CD14-positive monocyte (primary cell): Measurements from ENCODE around the gene CNNM3. TPM values are rescaled to one million over a fixed set of nuclear protein-coding genes. Genes with fewer than 3 reads are reported as not detected.

Experiments
- DNase-seq, 3 donors: peaks; one replicate each; pipeline ENCODE4 v3.0.0-alpha.2; 2011 to 2022
- H2AFZ ChIP-seq: 2 replicates; pipeline ENCODE4 v1.6.0; 2012; ENCODE audit warnings: mild to moderate bottlenecking, low read depth, low read length, inconsistent platforms; ENCODE audit not compliant: insufficient read depth, poor library complexity, severe bottlenecking
- H3K27ac ChIP-seq, 2 donors: 1 replicate in 1 of 2; 2 replicates in 1 of 2; pipeline ENCODE4 v1.5.1; 2012 to 2013; ENCODE audit warnings: low read length in 2 of 2, control low read depth in 1 of 2, inconsistent platforms in 1 of 2, low read depth in 1 of 2, mild to moderate bottlenecking in 1 of 2
- H3K27me3 ChIP-seq, 2 donors: one replicate each; pipeline versions ENCODE4 v1.6.0 to v1.6.1; 2011 to 2013; ENCODE audit warnings: low read length in 2 of 2; ENCODE audit not compliant: control insufficient read depth in 2 of 2, insufficient read depth in 2 of 2
- H3K36me3 ChIP-seq, 2 donors: replicated peaks in 1 of 2; 1 replicate in 1 of 2; 2 replicates in 1 of 2; pipeline versions ENCODE4 v1.5.1 to v1.6.1; 2012 to 2013; ENCODE audit warnings: low read length in 2 of 2, control low read depth in 1 of 2, inconsistent platforms in 1 of 2, mild to moderate bottlenecking in 1 of 2; ENCODE audit not compliant: insufficient read depth in 2 of 2, control insufficient read depth in 1 of 2
- H3K4me1 ChIP-seq, 2 donors: 1 replicate in 1 of 2; 2 replicates in 1 of 2; pipeline versions ENCODE4 v1.5.1 to v1.6.1; 2012 to 2013; ENCODE audit warnings: low read length in 2 of 2, control low read depth in 1 of 2, inconsistent platforms in 1 of 2, mild to moderate bottlenecking in 1 of 2, moderate library complexity in 1 of 2; ENCODE audit not compliant: insufficient read depth in 2 of 2, control insufficient read depth in 1 of 2
- H3K4me2 ChIP-seq: replicated peaks from 2 replicates; pipeline ENCODE3; 2012; ENCODE audit warnings: low read length, moderate library complexity, mild to moderate bottlenecking; ENCODE audit not compliant: poor library complexity, severe bottlenecking; ENCODE audit errors: extremely low read depth
- H3K4me3 ChIP-seq, 3 experiments: fragments of 200-600 bp in 1 of 3; sonication (generic) in 1 of 3; replicated peaks in 1 of 3; 1 replicate in 2 of 3; 2 replicates in 1 of 3; pipeline ENCODE4 v1.5.1; 2011 to 2013; ENCODE audit warnings: low read length in 3 of 3, mild to moderate bottlenecking in 3 of 3, control low read depth in 2 of 3, low read depth in 2 of 3, inconsistent platforms in 1 of 3, moderate library complexity in 1 of 3
- H3K79me2 ChIP-seq: 2 replicates; pipeline ENCODE4 v1.6.0; 2012; ENCODE audit warnings: mild to moderate bottlenecking, control low read depth, inconsistent platforms, low read length, moderate library complexity; ENCODE audit not compliant: insufficient read depth
- H3K9ac ChIP-seq: 2 replicates; pipeline ENCODE4 v1.6.0; 2017; ENCODE audit warnings: low read length, mild to moderate bottlenecking; ENCODE audit not compliant: insufficient read depth, poor library complexity, severe bottlenecking
- H3K9me3 ChIP-seq, 2 donors: replicated peaks in 1 of 2; 1 replicate in 1 of 2; 2 replicates in 1 of 2; pipeline versions ENCODE4 v1.5.1 to v1.6.1; 2012 to 2013; ENCODE audit warnings: low read length in 2 of 2, control low read depth in 1 of 2; ENCODE audit not compliant: control insufficient read depth in 1 of 2, insufficient read depth in 1 of 2
- H4K20me1 ChIP-seq: 2 replicates; pipeline ENCODE4 v1.6.0; 2012; ENCODE audit warnings: mild to moderate bottlenecking, low read length, control low read depth, moderate library complexity; ENCODE audit not compliant: insufficient read depth
- H3K27ac Mint-ChIP-seq, 7 donors: one replicate each; pipeline ENCODE4 v1.8.0; 2020; ENCODE audit warnings: mild to moderate bottlenecking in 7 of 7, mixed read lengths in 7 of 7, moderate library complexity in 6 of 7, inconsistent platforms in 2 of 7
- H3K27me3 Mint-ChIP-seq, 3 donors: one replicate each; pipeline ENCODE4 v1.8.0; 2021 to 2022; ENCODE audit warnings: low read depth in 3 of 3, mild to moderate bottlenecking in 3 of 3, mixed read lengths in 3 of 3, moderate library complexity in 3 of 3, inconsistent platforms in 1 of 3
- H3K36me3 Mint-ChIP-seq, 2 donors: one replicate each; pipeline ENCODE4 v1.8.0; 2020; ENCODE audit warnings: mixed read lengths in 2 of 2, inconsistent platforms in 1 of 2, mild to moderate bottlenecking in 1 of 2
- H3K4me1 Mint-ChIP-seq: one replicate; pipeline ENCODE4 v1.8.0; 2020; ENCODE audit warnings: mild to moderate bottlenecking, mixed read lengths
- H3K4me3 Mint-ChIP-seq, 2 donors: one replicate each; pipeline ENCODE4 v1.8.0; 2020; ENCODE audit warnings: mild to moderate bottlenecking in 2 of 2, mixed read lengths in 2 of 2, moderate library complexity in 1 of 2
- H3K9me3 Mint-ChIP-seq, 7 donors: one replicate each; pipeline ENCODE4 v1.8.0; 2020 to 2022; ENCODE audit warnings: mixed read lengths in 7 of 7, mild to moderate bottlenecking in 6 of 7, moderate library complexity in 6 of 7, inconsistent platforms in 2 of 7
- CTCF ChIP-seq: fragments of 200-600 bp; IDR thresholded peaks from one replicate; pipeline ENCODE4 v1.8.0; 2022; ENCODE audit warnings: antibody characterized with exemption, mild to moderate bottlenecking
- WGBS: methylation state at CpG from one replicate; pipeline ENCODE4 v1.1.5; 2013; ENCODE audit warnings: missing lambda C conversion rate; ENCODE audit not compliant: insufficient coverage; 5-methylcytosine and 5-hydroxymethylcytosine counted together
- intact Hi-C, 2 donors: fragments of 100-400 bp; cut with micrococcal nuclease; formaldehyde crosslinking; loops; one replicate each; pipeline versions ENCODE4 v1.15.0 to v1.15.1; 2023
- polyA plus RNA-seq, 3 donors: library from polyadenylated mRNA; depleted of rRNA in 1 of 3; unstranded in 2 of 3; stranded (reverse) in 1 of 3; fragments of 300-500 nt in 2 of 3; fragments of >200 nt in 1 of 3; fragmentation: Illumina TruSeq in 2 of 3; gene quantifications; 1 replicate in 2 of 3; 2 replicates in 1 of 3; pipeline ENCODE4 v1.2.3, GENCODE V29; 2012 to 2021

The CNNM3 gene
- polyA plus RNA-seq, 3 donors, result 1.2 to 12.0 (median 4.9) TPM

- Histone ChIP-seq H3K27ac (no peak overlapping the region), H3K4me1 (peaks cover 50 to 67% of the 10 kb centered on the region in 2 donors), H3K4me3 (peak overlapping the region; percentile 44 to 78 (median 50)), H4K20me1 (peaks cover 14% of the 10 kb centered on the region), H3K9ac (peak overlapping the region; percentile 66), H3K36me3 (no peaks in the 10 kb centered on the region), H3K9me3 (peaks cover 0 to 10% of the 10 kb centered on the region in 2 donors), H2AFZ (peak overlapping the region; percentile 77), H3K27me3 (peaks cover 26 to 84% of the 10 kb centered on the region in 2 donors), H3K79me2 (no peaks in the 10 kb centered on the region), H3K4me2 (peak overlapping the region; percentile 84)
- no peak for DNase-seq
- under 1% methylated on average over 37 of the region's 64 CpGs for WGBS
- peak overlapping the region; percentile 21 to 37 for H3K4me3 Mint-ChIP-seq
- H3K36me3 Mint-ChIP-seq, result peaks cover 11 to 15% of the 10 kb centered on the region in 2 donors
- peaks cover 63 to 96% (median 64%) of the 10 kb centered on the region in 3 donors for H3K27me3 Mint-ChIP-seq
- H3K4me1 Mint-ChIP-seq, result peaks cover 48% of the 10 kb centered on the region
- H3K27ac Mint-ChIP-seq, result no peak overlapping the region
- intact Hi-C loops, result no loop called here
- peak; percentile 34 for TF ChIP-seq CTCF
- H3K9me3 Mint-ChIP-seq, result peaks cover 0 to 18% (median 2%) of the 10 kb centered on the region in 7 donors
Measured at GRCh38 chr2:96869281-96869821, 53.3 kb downstream of the CNNM3 start.

GRCh38 chr2:96869822-96870625, 54.0 kb downstream of the CNNM3 start, which contains the start of gene SEMA4C:
Gene SEMA4C, minus strand, starts transcription at chr2:96870080. Its CDS starts 2,194 bp downstream, at chr2:96867886.
- Histone ChIP-seq H3K36me3 (no peaks in the 10 kb centered on the region), H3K27me3 (peaks cover 26 to 84% of the 10 kb centered on the region in 2 donors), H3K9ac (peak within 1 kb of the TSS; percentile 66), H2AFZ (peak within 1 kb of the TSS; percentile 77), H3K79me2 (no peaks in the 10 kb centered on the region), H3K4me1 (peaks cover 56 to 74% of the 10 kb centered on the region in 2 donors), H3K9me3 (peaks cover 0 to 10% of the 10 kb centered on the region in 2 donors), H3K4me2 (peak within 1 kb of the TSS; percentile 84), H3K4me3 (peak within 1 kb of the TSS; percentile 44 to 78 (median 50)), H4K20me1 (peaks cover 14% of the 10 kb centered on the region), H3K27ac (no peak within 1 kb of the TSS)
- WGBS, result under 1% methylated on average over 77 of the region's 93 CpGs
- H3K36me3 Mint-ChIP-seq, result peaks cover 6 to 11% of the 10 kb centered on the region in 2 donors
- TF ChIP-seq CTCF, result no peak
- peaks cover 0 to 18% (median 2%) of the 10 kb centered on the region in 7 donors for H3K9me3 Mint-ChIP-seq
- intact Hi-C loops, result no loop called here
- no peak for DNase-seq
- peak within 1 kb of the TSS; percentile 68 to 80 for H3K4me3 Mint-ChIP-seq
- H3K27me3 Mint-ChIP-seq, result peaks cover 69 to 97% (median 70%) of the 10 kb centered on the region in 3 donors
- H3K4me1 Mint-ChIP-seq, result peaks cover 54% of the 10 kb centered on the region
- peak within 1 kb of the TSS in 1 of 7 donors; percentile 35 for H3K27ac Mint-ChIP-seq
